ENCODE measurements around the gene ADORA1.

The ADORA1 gene

GRCh38 chr1:203088441-203088840 is 39.1 kb upstream of the ADORA1 start:
- no peak overlapping the region for H3K4me3 ChIP-seq (ENCODE audit: low read length)
- TF ChIP-seq ZNF274 (IDR thresholded peaks at IDR 0.05; ENCODE audit: low read depth, low read length), result no peak

- no peak overlapping the region for H3K4me3 ChIP-seq (ENCODE audit: low read length)
- no peak for TF ChIP-seq ZNF274 (IDR thresholded peaks at IDR 0.05; ENCODE audit: low read depth, low read length)
Measured at GRCh38 chr1:203089001-203089650, 38.4 kb upstream of the ADORA1 start.

- no peak overlapping the region for H3K4me3 ChIP-seq (ENCODE audit: low read length)
- TF ChIP-seq ZNF274 (IDR thresholded peaks at IDR 0.05; ENCODE audit: low read depth, low read length), result no peak
Measured at GRCh38 chr1:203089651-203090045, 37.9 kb upstream of the ADORA1 start.

- no peak for TF ChIP-seq ZNF274 (IDR thresholded peaks at IDR 0.05; ENCODE audit: low read depth, low read length)
Measured at GRCh38 chr1:203090421-203091198, 36.9 kb upstream of the ADORA1 start.

GRCh38 chr1:203091199-203091477 is 36.4 kb upstream of the ADORA1 start:
- H3K4me3 ChIP-seq (ENCODE audit: low read length), result no peak overlapping the region
- no peak for TF ChIP-seq ZNF274 (IDR thresholded peaks at IDR 0.05; ENCODE audit: low read depth, low read length)

More at GRCh38 chr1:203090421-203091198, 36.9 kb upstream of the ADORA1 start:
- no peak overlapping the region for H3K4me3 ChIP-seq (ENCODE audit: low read length)

GRCh38 chr1:203091761-203092330 is 35.7 kb upstream of the ADORA1 start:
- no peak for TF ChIP-seq ZNF274 (IDR thresholded peaks at IDR 0.05; ENCODE audit: low read depth, low read length)
- H3K4me3 ChIP-seq (ENCODE audit: low read length), result no peak overlapping the region

GRCh38 chr1:203093754-203094410 is 33.6 kb upstream of the ADORA1 start:
- no peak for TF ChIP-seq ZNF274 (IDR thresholded peaks at IDR 0.05; ENCODE audit: low read depth, low read length)
- H3K4me3 ChIP-seq (ENCODE audit: low read length), result no peak overlapping the region

- TF ChIP-seq ZNF274 (IDR thresholded peaks at IDR 0.05; ENCODE audit: low read depth, low read length), result no peak
Measured at GRCh38 chr1:203095061-203095690, 32.4 kb upstream of the ADORA1 start.

GRCh38 chr1:203096566-203096965 is 31.0 kb upstream of the ADORA1 start:
- TF ChIP-seq ZNF274 (IDR thresholded peaks at IDR 0.05; ENCODE audit: low read depth, low read length), result no peak
- H3K4me3 ChIP-seq (ENCODE audit: low read length), result no peak overlapping the region

More at GRCh38 chr1:203095061-203095690, 32.4 kb upstream of the ADORA1 start:
- H3K4me3 ChIP-seq (ENCODE audit: low read length), result no peak overlapping the region

GRCh38 chr1:203097001-203097400 is 30.5 kb upstream of the ADORA1 start:
- TF ChIP-seq ZNF274 (IDR thresholded peaks at IDR 0.05; ENCODE audit: low read depth, low read length), result no peak
- H3K4me3 ChIP-seq (ENCODE audit: low read length), result no peak overlapping the region

GRCh38 chr1:203098445-203098844 is 29.1 kb upstream of the ADORA1 start:
- H3K4me3 ChIP-seq (ENCODE audit: low read length), result no peak overlapping the region
- TF ChIP-seq ZNF274 (IDR thresholded peaks at IDR 0.05; ENCODE audit: low read depth, low read length), result no peak

GRCh38 chr1:203098914-203099520 is 28.5 kb upstream of the ADORA1 start:
- no peak for TF ChIP-seq ZNF274 (IDR thresholded peaks at IDR 0.05; ENCODE audit: low read depth, low read length)
- H3K4me3 ChIP-seq (ENCODE audit: low read length), result no peak overlapping the region

- TF ChIP-seq ZNF274 (IDR thresholded peaks at IDR 0.05; ENCODE audit: low read depth, low read length), result no peak
- H3K4me3 ChIP-seq (ENCODE audit: low read length), result no peak overlapping the region
Measured at GRCh38 chr1:203099805-203100515, 27.6 kb upstream of the ADORA1 start.
